H1 (cell line): ENCODE data around the gene PRKCZ. TPM values are rescaled to one million over a fixed set of nuclear protein-coding genes. Genes with fewer than 3 reads are reported as not detected.

Source experiments
- CTCF ChIA-PET: fragments of 300-600 bp; sonication (Branson Sonifier 250); formaldehyde crosslinking; loops from one replicate; lab custom pipeline; 2021; ENCODE audit not compliant: partially characterized antibody; lab: Charles Lee
- POLR2A ChIA-PET: fragments of 300-600 bp; sonication (Branson Sonifier 250); formaldehyde crosslinking; loops from one replicate; lab custom pipeline; 2021; ENCODE audit warnings: inconsistent platforms; ENCODE audit not compliant: partially characterized antibody; lab: Charles Lee
- DNase-seq, 2 experiments: peaks; one replicate each; pipeline versions ENCODE4 v3.0.0 to v3.0.0-alpha.2; 2010 to 2022; ENCODE audit warnings: low spot score in 2 of 2, low read depth in 1 of 2, mixed read lengths in 1 of 2
- FAIRE-seq: peaks from 2 replicates; lab custom pipeline; 2011; peaks lifted over from hg19 to GRCh38; lab: Jason Lieb, UNC
- H2AFZ ChIP-seq: 2 replicates; pipeline ENCODE4 v1.8.1; 2012; ENCODE audit warnings: low read length, inconsistent platforms
- H2AK5ac ChIP-seq: 2 replicates; pipeline ENCODE4 v1.6.1; 2013; ENCODE audit warnings: low read depth, low read length
- H2BK120ac ChIP-seq: replicated peaks from 2 replicates; pipeline ENCODE3; 2013; ENCODE audit warnings: low read depth, low read length, inconsistent platforms
- H2BK12ac ChIP-seq: 2 replicates; pipeline ENCODE4 v1.6.1; 2013; ENCODE audit warnings: low read depth, low read length
- H2BK15ac ChIP-seq: 2 replicates; pipeline ENCODE4 v1.6.1; 2013; ENCODE audit warnings: low read length
- H2BK20ac ChIP-seq: 2 replicates; pipeline ENCODE4 v1.6.1; 2013; ENCODE audit warnings: low read length
- H2BK5ac ChIP-seq: 2 replicates; pipeline ENCODE4 v1.6.1; 2013; ENCODE audit warnings: low read depth, low read length
- H3K14ac ChIP-seq: 2 replicates; pipeline ENCODE4 v1.6.1; 2013; ENCODE audit warnings: inconsistent platforms; ENCODE audit not compliant: insufficient read length
- H3K18ac ChIP-seq: 2 replicates; pipeline ENCODE4 v1.6.1; 2013; ENCODE audit warnings: low read length; ENCODE audit errors: extremely low read depth
- H3K23ac ChIP-seq: 2 replicates; pipeline ENCODE4 v1.6.1; 2013; ENCODE audit warnings: inconsistent platforms; ENCODE audit not compliant: insufficient read length
- H3K23me2 ChIP-seq: 2 replicates; pipeline ENCODE4 v1.6.1; 2013; ENCODE audit warnings: low read depth, low read length
- H3K27ac ChIP-seq: 2 replicates; pipeline ENCODE4 v1.6.1; 2011; ENCODE audit warnings: low read depth, low read length, inconsistent platforms
- H3K27me3 ChIP-seq, 4 experiments: replicated peaks in 1 of 4; 1 replicate in 1 of 4; 2 replicates in 3 of 4; pipeline versions ENCODE4 v1.6.1 to v1.8.1; 2011 to 2013; ENCODE audit warnings: low read length in 3 of 4, mild to moderate bottlenecking in 3 of 4, inconsistent platforms in 2 of 4, mixed read lengths in 2 of 4, moderate library complexity in 1 of 4; ENCODE audit not compliant: control insufficient read depth in 3 of 4, insufficient read depth in 3 of 4; ENCODE audit errors: extremely low read depth in 1 of 4
- H3K36me3 ChIP-seq, 4 experiments: 2 replicates each; pipeline versions ENCODE4 v1.6.1 to v1.8.1; 2011 to 2013; ENCODE audit warnings: mild to moderate bottlenecking in 4 of 4, low read length in 3 of 4, moderate library complexity in 2 of 4, control low read depth in 1 of 4, inconsistent platforms in 1 of 4; ENCODE audit not compliant: insufficient read depth in 4 of 4, control insufficient read depth in 2 of 4
- H3K4ac ChIP-seq: replicated peaks from 2 replicates; pipeline ENCODE3; 2013; ENCODE audit warnings: low read length, low read depth, mixed read lengths, inconsistent platforms; ENCODE audit not compliant: insufficient read length
- H3K4me1 ChIP-seq, 4 experiments: replicated peaks in 1 of 4; 1 replicate in 1 of 4; 2 replicates in 3 of 4; pipeline versions ENCODE4 v1.6.1 to v1.8.1; 2011 to 2013; ENCODE audit warnings: low read length in 3 of 4, inconsistent platforms in 2 of 4, mixed read lengths in 1 of 4; ENCODE audit not compliant: insufficient read depth in 4 of 4, control insufficient read depth in 3 of 4
- H3K4me2 ChIP-seq, 2 experiments: 2 replicates each; pipeline versions ENCODE4 v1.6.1 to v1.8.1; 2011 to 2013; ENCODE audit warnings: low read depth in 2 of 2, low read length in 2 of 2, control low read depth in 1 of 2, inconsistent platforms in 1 of 2, mild to moderate bottlenecking in 1 of 2; ENCODE audit not compliant: insufficient read depth in 1 of 2
- H3K4me3 ChIP-seq, 4 experiments: fragments of 200-600, 300-600 bp in 1 of 4; sonication (generic), shearing (Covaris generic), sonication (Bioruptor Twin) in 1 of 4; 2 replicates each; pipeline versions ENCODE4 v1.5.1 to v1.8.1; 2011 to 2016; ENCODE audit warnings: low read length in 4 of 4, low read depth in 3 of 4, control low read depth in 2 of 4, inconsistent platforms in 2 of 4, mild to moderate bottlenecking in 2 of 4, mixed read lengths in 1 of 4, moderate library complexity in 1 of 4; ENCODE audit not compliant: insufficient read depth in 2 of 4; ENCODE audit errors: extremely low read depth in 1 of 4
- H3K56ac ChIP-seq: replicated peaks from 2 replicates; pipeline ENCODE3; 2013; ENCODE audit warnings: low read depth, mild to moderate bottlenecking, mixed read lengths, low read length, inconsistent platforms; ENCODE audit not compliant: insufficient read length
- H3K79me1 ChIP-seq: 2 replicates; pipeline ENCODE4 v1.6.1; 2013; ENCODE audit warnings: low read depth, low read length, control low read depth
- H3K79me2 ChIP-seq, 2 experiments: 2 replicates each; pipeline versions ENCODE4 v1.6.1 to v1.8.1; 2012 to 2013; ENCODE audit warnings: low read length in 2 of 2, mild to moderate bottlenecking in 2 of 2, inconsistent platforms in 1 of 2; ENCODE audit not compliant: insufficient read depth in 2 of 2, control insufficient read depth in 1 of 2
- H3K9ac ChIP-seq, 4 experiments: replicated peaks in 1 of 4; 1 replicate in 1 of 4; 2 replicates in 3 of 4; pipeline versions ENCODE4 v1.6.1 to v1.8.1; 2011 to 2013; ENCODE audit warnings: low read depth in 3 of 4, low read length in 3 of 4, control low read depth in 2 of 4, mild to moderate bottlenecking in 2 of 4, moderate library complexity in 2 of 4, inconsistent platforms in 1 of 4; ENCODE audit errors: extremely low read depth in 1 of 4
- H3K9me3 ChIP-seq, 2 experiments: 2 replicates each; pipeline versions ENCODE4 v1.6.1 to v1.8.1; 2012 to 2013; ENCODE audit warnings: mild to moderate bottlenecking in 2 of 2, moderate library complexity in 2 of 2, control low read depth in 1 of 2, inconsistent platforms in 1 of 2, low read depth in 1 of 2, low read length in 1 of 2, mixed read lengths in 1 of 2; ENCODE audit not compliant: insufficient read depth in 2 of 2
- H4K20me1 ChIP-seq, 2 experiments: replicated peaks in 1 of 2; 2 replicates each; pipeline versions ENCODE3 to v1.8.1; 2011 to 2013; ENCODE audit warnings: inconsistent platforms in 2 of 2, low read length in 2 of 2, mild to moderate bottlenecking in 1 of 2; ENCODE audit not compliant: insufficient read depth in 2 of 2, control insufficient read depth in 1 of 2
- H4K5ac ChIP-seq: 2 replicates; pipeline ENCODE4 v1.6.1; 2013; ENCODE audit warnings: low read length, low read depth, mixed read lengths, inconsistent platforms; ENCODE audit not compliant: insufficient read length
- H4K8ac ChIP-seq: 2 replicates; pipeline ENCODE4 v1.8.0; 2013; ENCODE audit warnings: mild to moderate bottlenecking, moderate library complexity, low read length, inconsistent platforms; ENCODE audit not compliant: insufficient read depth; ENCODE audit errors: extremely low read depth
- H4K91ac ChIP-seq: replicated peaks from 2 replicates; pipeline ENCODE3; 2013; ENCODE audit warnings: low read length, mixed read lengths, inconsistent platforms; ENCODE audit not compliant: insufficient read length
- CBX5 ChIP-seq: fragments of 300-800, 300-1000 bp; sonication (generic); IDR thresholded peaks from 2 replicates; pipeline ENCODE4 v1.7.1; 2016; ENCODE audit warnings: antibody characterized with exemption, low read length, low read depth
- POLR2AphosphoS5 ChIP-seq: IDR thresholded peaks from 2 replicates; pipeline ENCODE4 v1.6.1; 2011; ENCODE audit warnings: low read depth, low read length
- POU5F1 ChIP-seq: IDR thresholded peaks from 2 replicates; pipeline ENCODE4 v1.6.1; 2011; ENCODE audit warnings: low read depth, mild to moderate bottlenecking, low read length, moderate library complexity
- TAF1 ChIP-seq: IDR thresholded peaks from 2 replicates; pipeline ENCODE4 v1.6.1; 2011; ENCODE audit warnings: mild to moderate bottlenecking, low read depth, low read length
- WGBS, 2 experiments: shearing (Covaris generic) in 1 of 2; methylation state at CpG; one replicate each; pipeline versions ENCODE4 v1.1.6 to v1.1.7; 2013 to 2015; ENCODE audit warnings: low lambda C conversion rate in 2 of 2, mixed read lengths in 2 of 2, inconsistent platforms in 1 of 2, low coverage in 1 of 2, missing lambda C conversion rate in 1 of 2; ENCODE audit not compliant: insufficient replicate concordance in 2 of 2, insufficient coverage in 1 of 2, insufficient read length in 1 of 2; ENCODE audit errors: extremely low coverage in 1 of 2, missing lambda C conversion rate in 1 of 2; 5-methylcytosine and 5-hydroxymethylcytosine counted together
- polyA plus RNA-seq, 7 experiments: library from polyadenylated mRNA; depleted of rRNA in 3 of 7; stranded (reverse) in 5 of 7; unstranded in 2 of 7; fragments of >200 nt in 5 of 7; fragments of 200-250 nt in 2 of 7; gene quantifications; 1 replicate in 5 of 7; 2 replicates in 1 of 7; 4 replicates in 1 of 7; pipeline versions ENCODE4 v1.2.1 to v1.2.3, GENCODE V29; 2011 to 2013; ENCODE audit warnings: missing spikeins in 2 of 7, mixed read lengths in 2 of 7
- total RNA-seq: library from RNA; stranded (reverse); fragmentation: NEBNext Ultra II Directional; extraction: Animal tissue kit (Norgen Biotek cat#: 25700); gene quantifications from 2 replicates; pipeline ENCODE4 v1.2.1, GENCODE V29; 2021
- TF ChIP-seq, protein P1 (sequence below), 3 experiments: IDR thresholded peaks; 1 replicate in 2 of 3; 2 replicates in 1 of 3; pipeline versions ENCODE4 v1.5.1 to v1.6.1; 2011; ENCODE audit warnings: low read length in 3 of 3, mild to moderate bottlenecking in 3 of 3, inconsistent platforms in 2 of 3, low read depth in 1 of 3, moderate library complexity in 1 of 3; ENCODE audit not compliant: insufficient read depth in 1 of 3; ENCODE audit errors: control extremely low read depth in 1 of 3

The PRKCZ gene
- total and polyA plus RNA-seq, 2 of the 8 experiments (the other 6 are each of a cell fraction or from before 2014, with no cell fraction given) = 37.4 to 45.1 TPM

DNA sequence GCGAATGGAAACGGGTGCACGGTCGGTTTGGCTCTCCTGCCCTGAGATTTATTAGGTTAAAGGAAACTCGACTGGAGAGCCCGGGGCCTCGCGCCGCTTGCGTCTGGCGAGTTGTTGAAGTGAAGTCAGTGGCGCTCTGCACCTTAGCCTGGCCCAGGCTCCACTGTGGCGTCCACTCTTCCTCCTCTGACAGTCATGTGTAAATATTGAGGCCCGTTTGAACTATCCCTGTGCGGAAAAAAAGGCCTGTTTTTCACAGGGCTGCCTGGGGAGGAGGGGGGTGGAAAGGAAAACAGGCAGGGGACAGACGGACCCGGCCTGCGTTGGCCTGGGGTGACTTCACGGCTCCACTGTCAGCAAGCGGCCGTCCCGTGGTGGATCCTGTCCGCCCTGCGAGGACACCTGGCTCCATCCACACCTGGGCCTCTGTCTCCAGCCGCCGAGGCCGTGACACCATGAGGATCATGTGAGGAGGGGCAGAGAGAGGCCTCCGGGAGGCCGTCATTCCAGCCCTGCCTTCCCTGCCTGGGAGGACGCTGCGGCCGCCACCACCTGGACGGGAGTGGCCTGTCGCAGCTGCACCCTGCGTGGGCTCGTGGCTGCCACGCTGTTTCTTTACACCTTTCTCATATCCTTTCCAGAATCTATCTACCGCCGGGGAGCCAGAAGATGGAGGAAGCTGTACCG is 84.6 kb downstream of the PRKCZ start:
- Histone ChIP-seq H2BK15ac (no peak overlapping the region), H3K56ac (no peak overlapping the region), H2AK5ac (no peak overlapping the region), H3K23me2 (peaks cover 2% of the 10 kb centered on the region; the same call in 1 of the 2 replicates), H4K91ac (no peak overlapping the region), H3K27me3 (no peaks in the 10 kb centered on the region), H3K4me3 (no peak overlapping the region), H3K79me2 (peaks cover 0 to 5% of the 10 kb centered on the region in 2 experiments; a peak in 1 of 4 replicates), H4K20me1 (peaks cover 0 to 11% of the 10 kb centered on the region in 2 experiments), H3K4me1 (peaks cover 0 to 20% (median 13%) of the 10 kb centered on the region in 4 experiments; a peak in 6 of 7 replicates), H3K9me3 (no peaks in the 10 kb centered on the region), H3K14ac (no peak overlapping the region), H3K36me3 (no peaks in the 10 kb centered on the region; a peak in 1 of 8 replicates), H3K23ac (no peak overlapping the region), H4K5ac (no peak overlapping the region), H2BK5ac (no peak overlapping the region), H3K4ac (no peak overlapping the region), H3K4me2 (no peak overlapping the region), H2BK12ac (no peak overlapping the region), H2AFZ (no peak overlapping the region), H4K8ac (no peak overlapping the region), H3K79me1 (peaks cover 3% of the 10 kb centered on the region; the same call in 1 of the 2 replicates), H3K27ac (no peak overlapping the region), H3K18ac (no peak overlapping the region), H2BK20ac (no peak overlapping the region), H2BK120ac (no peak overlapping the region), H3K9ac (no peak overlapping the region)
- FAIRE-seq (no peak), DNase-seq (no peak)
- CTCF ChIA-PET = interaction anchor here (1.5 kb wide), 1 partner anchor 14 kb away, joined by 3 read pairs; no protein-coding TSS in a partner anchor
- whole genome bisulfite sequencing, 2 experiments = 88% methylated on average over 37 of the region's 40 CpGs; no CpG with 5 or more reads in 1 of the 2 experiments
- POLR2A ChIA-PET = no interaction called here
- TF ChIP-seq POU5F1 = no peak
- no peak for TF ChIP-seq TAF1
- no peak for TF ChIP-seq CBX5
- TF ChIP-seq, protein P1, sequence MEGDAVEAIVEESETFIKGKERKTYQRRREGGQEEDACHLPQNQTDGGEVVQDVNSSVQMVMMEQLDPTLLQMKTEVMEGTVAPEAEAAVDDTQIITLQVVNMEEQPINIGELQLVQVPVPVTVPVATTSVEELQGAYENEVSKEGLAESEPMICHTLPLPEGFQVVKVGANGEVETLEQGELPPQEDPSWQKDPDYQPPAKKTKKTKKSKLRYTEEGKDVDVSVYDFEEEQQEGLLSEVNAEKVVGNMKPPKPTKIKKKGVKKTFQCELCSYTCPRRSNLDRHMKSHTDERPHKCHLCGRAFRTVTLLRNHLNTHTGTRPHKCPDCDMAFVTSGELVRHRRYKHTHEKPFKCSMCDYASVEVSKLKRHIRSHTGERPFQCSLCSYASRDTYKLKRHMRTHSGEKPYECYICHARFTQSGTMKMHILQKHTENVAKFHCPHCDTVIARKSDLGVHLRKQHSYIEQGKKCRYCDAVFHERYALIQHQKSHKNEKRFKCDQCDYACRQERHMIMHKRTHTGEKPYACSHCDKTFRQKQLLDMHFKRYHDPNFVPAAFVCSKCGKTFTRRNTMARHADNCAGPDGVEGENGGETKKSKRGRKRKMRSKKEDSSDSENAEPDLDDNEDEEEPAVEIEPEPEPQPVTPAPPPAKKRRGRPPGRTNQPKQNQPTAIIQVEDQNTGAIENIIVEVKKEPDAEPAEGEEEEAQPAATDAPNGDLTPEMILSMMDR (IDR thresholded peaks at IDR 0.05; ENCODE audit: control extremely low read depth in 1 of 3, insufficient read depth in 1 of 3, low read depth in 1 of 3, low read length in 3 of 3) = no peak
- TF ChIP-seq POLR2AphosphoS5 = no peak
